ENCODE results near the gene PFDN2. TPM values are rescaled to one million over a fixed set of nuclear protein-coding genes. Genes with fewer than 3 reads are reported as not detected.

Gene PFDN2
- total RNA-seq, 5 donors from 2014 or later (not counting 1 experiment from before 2014, with no cell fraction given) = 32.4 to 48.3 (median 42.1) TPM

- Histone ChIP-seq H3K4me1 (ENCODE audit: control insufficient read depth in 1 of 2, extremely low read depth in 1 of 2, insufficient read depth in 2 of 2, low read length in 2 of 2) (peaks cover under 1 to 12% of the 10 kb centered on the region in 2 experiments), H3K27ac (ENCODE audit: low read length) (no peak overlapping the region), H3K4me3 (ENCODE audit: control insufficient read depth in 1 of 2, extremely low read depth in 1 of 2, low read length in 1 of 2) (no peak overlapping the region), H3K27me3 (replicated peaks in 1 of 2; ENCODE audit: control insufficient read depth in 2 of 2, extremely low read depth in 1 of 2, insufficient read depth in 2 of 2, low read length in 1 of 2) (no peaks in the 10 kb centered on the region), H3K36me3 (ENCODE audit: control insufficient read depth in 2 of 2, extremely low read depth in 1 of 2, insufficient read depth in 1 of 2, low read length in 1 of 2) (no peaks in the 10 kb centered on the region), H3K9me3 (no peaks in the 10 kb centered on the region)
- Mint-ChIP-seq H3K4me3 (no peak overlapping the region), H3K27me3 (no peaks in the 10 kb centered on the region), H3K9me3 (no peaks in the 10 kb centered on the region), H3K4me1 (peaks cover 7 to 15% (median 12%) of the 10 kb centered on the region in 3 donors), H3K27ac (no peak overlapping the region), H3K36me3 (no peaks in the 10 kb centered on the region)
- DNase-seq = no peak
- POLR2A ChIA-PET = no interaction called here
- CTCF ChIA-PET = interaction anchor here in 1 of 2 donors (0.6 kb wide), 2 partner anchors 20 to 687 kb away, joined by 3 read pairs; no protein-coding TSS in a partner anchor
- ATAC-seq (replicated peaks in 1 of 4) = no peak
Observed at GRCh38 chr1:161076410-161076809, 41.4 kb downstream of the PFDN2 start.

GRCh38 chr1:161074676-161075368, 43.0 kb downstream of the PFDN2 start:
- ChIA-PET POLR2A (no interaction called here), CTCF (interaction anchor here in 1 of 2 donors (0.6 kb wide), 1 partner anchor 84 kb away, joined by 8 read pairs; no protein-coding TSS in a partner anchor)
- Histone ChIP-seq H3K4me1 (ENCODE audit: control insufficient read depth in 1 of 2, extremely low read depth in 1 of 2, insufficient read depth in 2 of 2, low read length in 2 of 2) (peaks cover 13 to 28% of the 10 kb centered on the region in 2 experiments), H3K36me3 (ENCODE audit: control insufficient read depth in 2 of 2, extremely low read depth in 1 of 2, insufficient read depth in 1 of 2, low read length in 1 of 2) (no peaks in the 10 kb centered on the region), H3K9me3 (no peaks in the 10 kb centered on the region), H3K27ac (ENCODE audit: low read length) (no peak overlapping the region), H3K4me3 (ENCODE audit: control insufficient read depth in 1 of 2, extremely low read depth in 1 of 2, low read length in 1 of 2) (no peak overlapping the region), H3K27me3 (replicated peaks in 1 of 2; ENCODE audit: control insufficient read depth in 2 of 2, extremely low read depth in 1 of 2, insufficient read depth in 2 of 2, low read length in 1 of 2) (no peaks in the 10 kb centered on the region)
- ATAC-seq (replicated peaks in 1 of 4) (no peak), DNase-seq (no peak)
- peaks cover 23 to 30% (median 27%) of the 10 kb centered on the region in 3 donors for H3K4me1 Mint-ChIP-seq
- WGBS (ENCODE audit: insufficient coverage) = 92% methylated on average over 9 of the region's 12 CpGs
- H3K36me3 Mint-ChIP-seq = no peaks in the 10 kb centered on the region
- no peak overlapping the region for H3K4me3 Mint-ChIP-seq
- no peaks in the 10 kb centered on the region for H3K9me3 Mint-ChIP-seq
- no peak overlapping the region for H3K27ac Mint-ChIP-seq
- H3K27me3 Mint-ChIP-seq = no peaks in the 10 kb centered on the region

GRCh38 chr1:161073474-161074121, 44.2 kb downstream of the PFDN2 start:
- ATAC-seq (replicated peaks in 1 of 4) = no peak
- no peak for DNase-seq
- ChIA-PET POLR2A (no interaction called here), CTCF (interaction anchor here (0.6 to 1.8 kb wide), 3 partner anchors 11 to 68 kb away, joined by 4 to 13 read pairs (median 10); no protein-coding TSS in a partner anchor)
- Histone ChIP-seq H3K27ac (ENCODE audit: low read length) (no peak overlapping the region), H3K27me3 (replicated peaks in 1 of 2; ENCODE audit: control insufficient read depth in 2 of 2, extremely low read depth in 1 of 2, insufficient read depth in 2 of 2, low read length in 1 of 2) (no peaks in the 10 kb centered on the region), H3K36me3 (ENCODE audit: control insufficient read depth in 2 of 2, extremely low read depth in 1 of 2, insufficient read depth in 1 of 2, low read length in 1 of 2) (no peaks in the 10 kb centered on the region), H3K4me3 (ENCODE audit: control insufficient read depth in 1 of 2, extremely low read depth in 1 of 2, low read length in 1 of 2) (no peak overlapping the region), H3K9me3 (no peaks in the 10 kb centered on the region), H3K4me1 (ENCODE audit: control insufficient read depth in 1 of 2, extremely low read depth in 1 of 2, insufficient read depth in 2 of 2, low read length in 2 of 2) (peaks cover 14 to 29% of the 10 kb centered on the region in 2 experiments)
- 98% methylated on average over 5 of the region's 7 CpGs for whole genome bisulfite sequencing (ENCODE audit: insufficient coverage)
- H3K4me1 Mint-ChIP-seq = peaks cover 24 to 35% (median 28%) of the 10 kb centered on the region in 3 donors
- no peak overlapping the region for H3K4me3 Mint-ChIP-seq
- H3K27ac Mint-ChIP-seq = no peak overlapping the region
- H3K36me3 Mint-ChIP-seq = no peaks in the 10 kb centered on the region
- no peaks in the 10 kb centered on the region for H3K27me3 Mint-ChIP-seq
- H3K9me3 Mint-ChIP-seq = no peaks in the 10 kb centered on the region

- H3K4me1 Mint-ChIP-seq = peaks cover 28 to 42% (median 33%) of the 10 kb centered on the region in 3 donors
- peaks cover 17 to 31% of the 10 kb centered on the region in 2 experiments for H3K4me1 ChIP-seq (ENCODE audit: control insufficient read depth in 1 of 2, extremely low read depth in 1 of 2, insufficient read depth in 2 of 2, low read length in 2 of 2)
- no peak for DNase-seq
- no peak overlapping the region for H3K27ac ChIP-seq (ENCODE audit: low read length)
- no peak for ATAC-seq (replicated peaks in 1 of 4)
- H3K27me3 Mint-ChIP-seq = no peaks in the 10 kb centered on the region
- H3K27ac Mint-ChIP-seq = peak overlapping the region in 1 of 2 donors; percentile 27
- no peak overlapping the region for H3K4me3 Mint-ChIP-seq
- no peak overlapping the region for H3K4me3 ChIP-seq (ENCODE audit: control insufficient read depth in 1 of 2, extremely low read depth in 1 of 2, low read length in 1 of 2)
- ChIA-PET CTCF (interaction anchor here (0.6 to 1.8 kb wide), 3 partner anchors 11 to 68 kb away, joined by 3 to 13 read pairs (median 4); no protein-coding TSS in a partner anchor), POLR2A (interaction anchor here in 1 of 2 donors (0.6 kb wide), 1 partner anchor 52 kb away, joined by 5 read pairs; the partner anchor contains the start of gene F11R)
- no peaks in the 10 kb centered on the region for H3K36me3 Mint-ChIP-seq
- no peaks in the 10 kb centered on the region for H3K36me3 ChIP-seq (ENCODE audit: control insufficient read depth in 2 of 2, extremely low read depth in 1 of 2, insufficient read depth in 1 of 2, low read length in 1 of 2)
- no peaks in the 10 kb centered on the region for H3K9me3 Mint-ChIP-seq
- no peaks in the 10 kb centered on the region for H3K27me3 ChIP-seq (replicated peaks in 1 of 2; ENCODE audit: control insufficient read depth in 2 of 2, extremely low read depth in 1 of 2, insufficient read depth in 2 of 2, low read length in 1 of 2)
- no peaks in the 10 kb centered on the region for H3K9me3 ChIP-seq
- 97% methylated on average over 17 of the region's 19 CpGs for WGBS (ENCODE audit: insufficient coverage)
Observed at GRCh38 chr1:161072751-161073449, 44.9 kb downstream of the PFDN2 start.

GRCh38 chr1:161071886-161072371, 45.9 kb downstream of the PFDN2 start:
- Mint-ChIP-seq H3K27ac (peak overlapping the region in 1 of 2 donors; percentile 99), H3K4me3 (no peak overlapping the region), H3K9me3 (no peaks in the 10 kb centered on the region), H3K36me3 (peaks cover 2% of the 10 kb centered on the region), H3K4me1 (peaks cover 38 to 52% (median 41%) of the 10 kb centered on the region in 3 donors), H3K27me3 (no peaks in the 10 kb centered on the region)
- Histone ChIP-seq H3K4me3 (ENCODE audit: control insufficient read depth in 1 of 2, extremely low read depth in 1 of 2, low read length in 1 of 2) (no peak overlapping the region), H3K27ac (ENCODE audit: low read length) (no peak overlapping the region), H3K36me3 (ENCODE audit: control insufficient read depth in 2 of 2, extremely low read depth in 1 of 2, insufficient read depth in 1 of 2, low read length in 1 of 2) (peaks cover 0 to 3% of the 10 kb centered on the region in 2 donors), H3K9me3 (no peaks in the 10 kb centered on the region), H3K4me1 (ENCODE audit: control insufficient read depth in 1 of 2, extremely low read depth in 1 of 2, insufficient read depth in 2 of 2, low read length in 2 of 2) (peaks cover 19 to 41% of the 10 kb centered on the region in 2 experiments), H3K27me3 (replicated peaks in 1 of 2; ENCODE audit: control insufficient read depth in 2 of 2, extremely low read depth in 1 of 2, insufficient read depth in 2 of 2, low read length in 1 of 2) (no peaks in the 10 kb centered on the region)
- 61% methylated on average over 8 of the region's 9 CpGs for WGBS (ENCODE audit: insufficient coverage)
- ChIA-PET CTCF (interaction anchor here (0.6 to 3.0 kb wide), 8 partner anchors 25 to 69 kb away, joined by 3 to 20 read pairs (median 4); partner anchors contain the start of genes KLHDC9 (in 1 of the 2) and USF1 (in 1 of the 2)), POLR2A (interaction anchor here in 1 of 2 donors (0.6 to 0.7 kb wide), 2 partner anchors 27 to 30 kb away, joined by 3 to 5 read pairs; no protein-coding TSS in a partner anchor)
- no peak for ATAC-seq (replicated peaks in 1 of 4)
- DNase-seq = peak in 29 of 35 experiments; percentile 12 to 68 (median 37)

All from T-cell (primary cell).